NCI-H2196 treated with DMSO at 0.1 percent for 48 hours (cell line): ENCODE measurements around the gene PER2.
"Not testable (repeated sequence)": the region's sequence is repeated elsewhere in the genome, so short reads cannot be mapped to it uniquely, and the experiment has no call there.

Experiments used
- DNase-seq: peaks from one replicate; lab custom pipeline; 2025; ENCODE audit not compliant: unreplicated experiment; lab: John Stamatoyannopoulos, UW

The PER2 gene

DNA sequence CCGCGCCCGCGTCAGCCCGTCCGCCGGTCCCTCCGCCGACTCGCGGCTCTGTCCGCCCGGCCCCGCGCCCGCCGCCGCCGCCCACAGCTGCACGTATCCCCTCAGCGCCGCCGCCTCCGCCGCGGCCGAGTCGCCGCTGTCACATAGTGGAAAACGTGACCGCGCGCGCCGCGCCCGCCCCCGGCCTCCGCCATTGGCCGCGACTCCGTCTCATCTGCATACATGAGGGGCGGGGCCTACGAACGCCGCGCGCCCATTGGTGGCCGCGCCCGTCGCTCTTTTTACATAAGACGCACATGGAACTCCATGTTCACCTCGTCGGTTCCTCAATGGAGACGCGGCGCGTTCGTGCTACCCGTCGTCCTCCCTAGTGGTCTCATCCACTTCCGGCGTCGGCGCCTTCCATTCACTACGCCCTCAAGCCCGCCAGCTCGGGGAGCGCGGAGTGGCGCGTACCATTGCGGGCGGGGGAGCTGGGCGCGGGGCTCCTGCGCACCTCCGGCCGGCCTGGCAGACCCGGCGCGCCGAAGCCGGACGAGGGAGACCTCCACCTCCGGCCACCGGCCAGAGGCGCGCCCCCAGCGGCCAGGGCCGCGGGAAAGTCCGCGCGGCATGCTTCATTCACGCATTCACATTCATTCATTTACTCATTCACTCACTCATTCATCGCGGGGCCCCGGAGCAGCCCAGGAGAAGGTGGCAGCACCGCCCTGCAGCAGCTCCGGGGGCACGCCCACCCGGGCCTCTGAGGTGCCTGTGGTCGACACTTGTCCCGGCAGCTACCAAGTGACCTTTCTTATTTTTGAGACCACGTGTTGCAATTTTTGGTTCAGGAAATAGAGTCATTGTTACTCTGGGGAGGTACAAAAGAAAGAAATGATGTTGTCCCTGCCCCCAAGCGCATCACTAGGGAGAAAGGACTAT is 502 bp upstream of the PER2 start:
- DNase-seq: peak; percentile 94

GRCh38 chr2:238286987-238287736 is 1.2 kb downstream of the PER2 start:
- no peak for DNase-seq

- DNase-seq: peak; percentile 53
Measured at GRCh38 chr2:238286551-238286950, 1.9 kb downstream of the PER2 start.

DNA sequence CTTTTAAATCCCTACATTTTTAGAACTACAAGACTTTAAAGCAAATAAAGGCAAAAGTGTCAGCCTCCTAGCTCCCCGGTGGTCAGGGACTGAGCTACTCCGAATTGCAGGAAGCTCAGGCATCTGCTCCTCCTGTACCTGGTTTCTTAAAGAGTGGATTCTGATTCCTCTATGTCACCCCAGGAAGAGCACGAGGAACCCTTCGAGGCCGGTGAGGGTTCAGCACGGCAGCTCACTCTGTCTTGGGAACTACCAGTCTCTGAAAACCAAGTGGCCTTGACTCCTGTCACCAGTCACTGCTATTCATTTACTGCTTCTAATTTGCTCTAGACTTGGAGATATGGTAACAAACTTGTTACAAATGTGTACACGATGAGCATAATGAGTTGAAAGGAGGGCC is 2.3 kb downstream of the PER2 start:
- DNase-seq: no peak

- DNase-seq: peak; percentile 80
Measured at GRCh38 chr2:238285653-238286082, 2.7 kb downstream of the PER2 start.

DNA sequence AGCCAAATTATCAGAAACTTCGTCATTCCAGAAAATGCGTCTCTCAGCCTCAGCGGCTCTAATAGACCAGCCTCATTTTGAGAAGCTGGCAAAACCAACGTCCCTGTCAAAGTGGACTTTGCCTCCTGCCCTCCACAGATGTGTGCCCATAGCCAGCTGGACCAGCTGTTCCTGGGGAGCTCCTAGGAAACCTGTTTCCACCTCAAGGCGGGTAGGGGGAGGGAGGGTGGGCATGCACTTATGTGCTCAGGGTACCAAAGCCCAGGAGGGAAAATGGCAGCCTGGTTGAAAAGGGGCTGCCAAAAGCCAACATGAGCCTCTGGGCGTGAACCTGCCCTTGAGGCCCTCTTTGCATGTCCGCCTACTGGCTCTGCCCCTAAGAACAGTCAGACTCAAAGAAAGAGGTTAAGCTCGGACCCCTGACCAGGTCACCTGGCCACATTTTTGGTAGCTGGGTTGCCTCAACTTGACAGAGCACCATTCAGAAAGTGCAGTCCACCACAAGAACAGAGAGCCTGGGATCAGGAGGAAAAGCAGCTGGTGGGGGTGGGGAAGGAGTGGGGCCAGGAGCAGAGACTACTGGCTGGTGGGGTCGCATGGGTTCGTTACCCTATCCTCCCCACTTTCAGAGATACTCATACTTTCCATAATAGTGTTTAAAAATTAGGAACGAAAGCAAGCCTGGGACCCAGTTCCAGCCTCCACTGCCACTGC is 3.5 kb downstream of the PER2 start:
- DNase-seq: no peak

- DNase-seq: no peak
Measured at GRCh38 chr2:238282861-238283738, 5.3 kb downstream of the PER2 start.

- no peak for DNase-seq
Measured at GRCh38 chr2:238281826-238282480, 6.5 kb downstream of the PER2 start.

- DNase-seq: no peak
Measured at GRCh38 chr2:238280083-238280825, 8.2 kb downstream of the PER2 start.

DNA sequence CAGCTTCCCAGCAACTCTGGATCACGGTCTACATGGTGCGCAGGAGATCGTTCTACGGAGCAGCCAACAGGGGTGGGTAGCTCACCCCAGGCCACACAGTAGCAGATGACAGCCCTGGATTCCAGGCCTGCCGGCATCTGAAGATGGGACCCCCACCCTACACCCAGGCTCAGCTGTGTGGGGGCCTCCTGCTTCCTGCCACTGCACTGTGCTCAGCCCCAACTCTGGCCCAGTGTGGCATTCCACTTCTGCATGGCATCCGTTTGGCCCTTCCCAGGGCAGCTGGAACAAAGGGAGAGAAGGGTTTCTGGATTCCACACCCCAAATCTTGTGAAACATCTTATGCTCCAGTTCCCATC is 9.1 kb downstream of the PER2 start:
- no peak for DNase-seq

DNA sequence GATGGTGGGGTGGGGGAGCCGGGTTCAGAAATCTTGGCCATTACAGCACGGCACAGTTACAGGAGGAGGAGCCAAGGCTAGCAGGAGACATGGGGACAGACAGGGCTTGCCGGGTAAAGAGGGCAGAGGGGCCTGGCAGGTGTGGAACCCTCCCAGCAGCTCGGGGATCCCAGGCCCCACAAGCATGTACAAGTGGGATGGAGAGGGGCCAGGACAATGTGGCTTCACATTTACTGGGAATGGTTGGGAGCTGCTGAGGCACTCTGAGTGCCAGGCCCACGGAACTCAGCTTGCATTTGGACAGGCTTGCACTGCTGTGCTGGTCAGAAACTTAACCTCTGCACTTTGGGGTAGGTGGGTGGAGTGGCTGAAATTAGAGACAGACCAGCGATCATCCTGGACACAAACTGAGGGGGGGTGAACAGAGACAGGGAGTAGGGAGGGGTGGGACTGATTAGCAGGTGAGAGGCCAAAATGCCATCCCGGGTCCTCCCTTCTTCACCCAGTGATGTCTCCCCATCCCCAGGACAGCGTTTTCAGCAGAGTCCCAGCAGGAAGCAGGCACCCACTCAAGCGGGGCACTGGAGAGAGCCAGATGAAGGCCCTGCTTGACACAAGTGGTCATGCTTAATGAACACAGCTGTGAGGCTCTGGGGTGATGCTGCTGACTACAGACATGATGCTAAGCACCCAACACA is 9.6 kb downstream of the PER2 start:
- DNase-seq: no peak

- no peak for DNase-seq
Measured at GRCh38 chr2:238277695-238278094, 10.7 kb downstream of the PER2 start.

- no peak for DNase-seq
Measured at GRCh38 chr2:238274152-238274865, 14.1 kb downstream of the PER2 start.

GRCh38 chr2:238273433-238273832 is 15.0 kb downstream of the PER2 start:
- not testable (repeated sequence) for DNase-seq

DNA sequence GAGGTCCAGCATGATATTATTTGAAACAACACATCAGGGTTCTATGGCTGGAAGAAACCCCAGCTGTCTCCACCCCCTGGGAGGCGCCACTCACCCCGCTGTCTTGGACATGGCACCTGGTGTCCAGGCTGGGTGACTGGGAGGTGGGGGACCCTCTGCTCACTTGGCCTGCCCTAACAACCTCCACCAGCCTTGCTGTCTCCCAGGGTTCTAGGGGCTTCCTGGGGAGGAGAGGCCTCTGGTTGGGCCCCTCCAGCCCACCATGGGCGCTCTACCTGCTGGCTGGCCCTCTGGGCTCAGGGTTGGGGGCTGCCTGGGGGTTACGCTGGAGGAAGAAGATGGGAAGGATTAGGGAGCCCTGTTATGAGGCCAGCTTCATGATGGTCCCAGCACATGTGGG is 16.3 kb downstream of the PER2 start:
- DNase-seq: no peak

- DNase-seq: not testable (repeated sequence)
Measured at GRCh38 chr2:238271686-238272085, 16.7 kb downstream of the PER2 start.

GRCh38 chr2:238271061-238271554 is 17.3 kb downstream of the PER2 start:
- no peak for DNase-seq

DNA sequence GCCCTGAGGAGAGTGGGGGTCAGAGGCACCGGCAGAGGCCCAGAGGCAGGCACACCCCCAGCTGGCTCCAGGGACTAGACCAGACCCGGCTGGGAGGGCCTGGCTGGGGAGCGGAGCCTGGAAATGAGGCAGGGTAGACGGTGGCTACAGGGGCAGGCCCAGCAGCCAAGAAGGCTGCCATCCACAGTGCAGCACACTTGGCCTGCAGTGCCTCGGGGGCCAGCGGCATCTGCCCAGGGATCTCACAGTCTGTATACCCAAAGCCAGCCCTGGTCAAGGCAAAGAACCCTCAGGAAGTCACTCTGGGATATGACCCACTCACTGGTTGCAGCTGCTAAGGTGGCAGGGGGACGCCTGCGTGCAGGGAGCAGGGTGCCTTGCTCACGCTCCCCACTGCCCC is 17.8 kb downstream of the PER2 start:
- no peak for DNase-seq
